GM12878 (cell line): ENCODE results near the gene ZDHHC19. TPM values are rescaled to one million over a fixed set of nuclear protein-coding genes. Genes with fewer than 3 reads are reported as not detected.

Source experiments
- ASH2L ChIP-seq: fragments of 300-600, 200-600 bp; sonication (generic); IDR thresholded peaks from 2 replicates; pipeline ENCODE4 v1.6.1; 2017; ENCODE audit warnings: low read depth, mild to moderate bottlenecking, borderline replicate concordance
- BACH1 ChIP-seq: fragments of 450-650 bp; IDR thresholded peaks from 2 replicates; pipeline ENCODE4 v1.6.1; 2017; ENCODE audit warnings: mild to moderate bottlenecking, borderline replicate concordance
- BCL11A ChIP-seq: IDR thresholded peaks from 2 replicates; pipeline ENCODE4 v1.6.1; 2011; ENCODE audit warnings: low read depth, low read length
- CHD1 ChIP-seq: IDR thresholded peaks from 2 replicates; pipeline ENCODE4 v1.6.1; 2012; ENCODE audit warnings: low read depth, low read length, improper control_type of control experiment
- GABPA ChIP-seq: IDR thresholded peaks from 2 replicates; pipeline ENCODE4 v1.6.1; 2014; ENCODE audit warnings: antibody characterized with exemption, low read depth, mild to moderate bottlenecking, inconsistent platforms
- JUND ChIP-seq: IDR thresholded peaks from 2 replicates; pipeline ENCODE4 v1.6.1; 2012; ENCODE audit warnings: low read depth, mild to moderate bottlenecking, low read length, improper control_type of control experiment, moderate library complexity
- MTA3 ChIP-seq: IDR thresholded peaks from 2 replicates; pipeline ENCODE4 v1.6.1; 2012; ENCODE audit warnings: low read length, inconsistent platforms, borderline replicate concordance
- NFXL1 ChIP-seq: fragments of 450-650 bp; IDR thresholded peaks from 2 replicates; pipeline ENCODE4 v1.6.1; 2017; ENCODE audit warnings: antibody characterized with exemption, mild to moderate bottlenecking, borderline replicate concordance
- PBX3 ChIP-seq: IDR thresholded peaks from 2 replicates; pipeline ENCODE4 v1.6.1; 2011; ENCODE audit warnings: mild to moderate bottlenecking, low read depth, low read length, moderate library complexity; ENCODE audit not compliant: insufficient replicate concordance
- RUNX3 ChIP-seq: IDR thresholded peaks from 2 replicates; pipeline ENCODE4 v1.6.1; 2012; ENCODE audit warnings: low read length, inconsistent platforms
- SMAD1 ChIP-seq: fragments of 450-650 bp; IDR thresholded peaks from 2 replicates; pipeline ENCODE4 v1.6.1; 2018; ENCODE audit warnings: mild to moderate bottlenecking, low read depth; ENCODE audit not compliant: partially characterized antibody
- SMAD5 ChIP-seq: IDR thresholded peaks from 2 replicates; pipeline ENCODE4 v1.6.1; 2016; ENCODE audit warnings: antibody characterized with exemption, low read depth
- SMC3 ChIP-seq: IDR thresholded peaks from 2 replicates; pipeline ENCODE4 v1.6.1; 2011; ENCODE audit warnings: low read length, improper control_type of control experiment, borderline replicate concordance
- SP1 ChIP-seq: IDR thresholded peaks from one replicate; pipeline ENCODE4 v1.6.1; 2011; ENCODE audit warnings: low read depth, low read length
- SPI1 ChIP-seq: IDR thresholded peaks from 2 replicates; pipeline ENCODE4 v1.6.1; 2011; ENCODE audit warnings: low read depth, mild to moderate bottlenecking, low read length, moderate library complexity, borderline replicate concordance; ENCODE audit not compliant: insufficient read depth
- SREBF1 ChIP-seq: IDR thresholded peaks from 2 replicates; pipeline ENCODE4 v1.6.1; 2012; ENCODE audit warnings: mild to moderate bottlenecking, low read length
- STAT1 ChIP-seq: fragments of 450-650 bp; conservative IDR thresholded peaks from 2 replicates; pipeline ENCODE4 v1.6.1; 2014; ENCODE audit warnings: antibody characterized with exemption, mild to moderate bottlenecking
- SUPT20H ChIP-seq: IDR thresholded peaks from 2 replicates; pipeline ENCODE4 v1.6.1; 2011; ENCODE audit warnings: low read depth, mild to moderate bottlenecking, low read length, moderate library complexity, borderline replicate concordance; ENCODE audit not compliant: control insufficient read depth
- TBL1XR1 ChIP-seq: IDR thresholded peaks from 2 replicates; pipeline ENCODE4 v1.6.1; 2012; ENCODE audit warnings: low read depth, low read length, improper control_type of control experiment
- ZNF592 ChIP-seq: fragments of 450-650 bp; IDR thresholded peaks from 2 replicates; pipeline ENCODE4 v1.6.1; 2017; ENCODE audit warnings: mild to moderate bottlenecking, moderate library complexity
- polyA plus RNA-seq, 11 experiments: library from polyadenylated mRNA; depleted of rRNA in 4 of 11; unstranded in 6 of 11; stranded (reverse) in 5 of 11; fragments of >200 nt; fragmentation: Nextera tagmentation in 4 of 11; fragmentation: Illumina TruSeq in 1 of 11; extraction: Ambion mirVana in 4 of 11; extraction: Trizol in 1 of 11; gene quantifications; 1 replicate in 1 of 11; 2 replicates in 10 of 11; pipeline versions ENCODE4 v1.2.1 to v1.2.3, GENCODE V29; 2011 to 2016; ENCODE audit warnings: inconsistent platforms in 2 of 11, missing spikeins in 2 of 11, low read depth in 1 of 11
- total RNA-seq, 4 experiments: library from RNA; depleted of rRNA in 3 of 4; stranded (reverse); fragments of >200 nt in 3 of 4; fragmentation: Illumina TruSeq in 1 of 4; extraction: Trizol in 1 of 4; gene quantifications; 2 replicates each; pipeline versions ENCODE4 v1.2.1 to v1.2.3, GENCODE V29; 2013 to 2021
- TF ChIP-seq, protein P1 (sequence below): IDR thresholded peaks from 2 replicates; pipeline ENCODE4 v1.6.1; 2012; ENCODE audit warnings: low read depth, low read length, improper control_type of control experiment
- TF ChIP-seq, protein P2 (sequence below): fragments of 450-650 bp; IDR thresholded peaks from 2 replicates; pipeline ENCODE4 v1.6.1; 2016; ENCODE audit warnings: mild to moderate bottlenecking
- TF ChIP-seq, protein P3 (sequence below): IDR thresholded peaks from 2 replicates; pipeline ENCODE4 v1.6.1; 2012; ENCODE audit warnings: low read depth, low read length, improper control_type of control experiment

Gene ZDHHC19
- total and polyA plus RNA-seq, 10 of the 15 experiments (the other 5 are each of a cell fraction or from before 2014, with no cell fraction given), result 0.26 TPM; not detected in 9

DNA sequence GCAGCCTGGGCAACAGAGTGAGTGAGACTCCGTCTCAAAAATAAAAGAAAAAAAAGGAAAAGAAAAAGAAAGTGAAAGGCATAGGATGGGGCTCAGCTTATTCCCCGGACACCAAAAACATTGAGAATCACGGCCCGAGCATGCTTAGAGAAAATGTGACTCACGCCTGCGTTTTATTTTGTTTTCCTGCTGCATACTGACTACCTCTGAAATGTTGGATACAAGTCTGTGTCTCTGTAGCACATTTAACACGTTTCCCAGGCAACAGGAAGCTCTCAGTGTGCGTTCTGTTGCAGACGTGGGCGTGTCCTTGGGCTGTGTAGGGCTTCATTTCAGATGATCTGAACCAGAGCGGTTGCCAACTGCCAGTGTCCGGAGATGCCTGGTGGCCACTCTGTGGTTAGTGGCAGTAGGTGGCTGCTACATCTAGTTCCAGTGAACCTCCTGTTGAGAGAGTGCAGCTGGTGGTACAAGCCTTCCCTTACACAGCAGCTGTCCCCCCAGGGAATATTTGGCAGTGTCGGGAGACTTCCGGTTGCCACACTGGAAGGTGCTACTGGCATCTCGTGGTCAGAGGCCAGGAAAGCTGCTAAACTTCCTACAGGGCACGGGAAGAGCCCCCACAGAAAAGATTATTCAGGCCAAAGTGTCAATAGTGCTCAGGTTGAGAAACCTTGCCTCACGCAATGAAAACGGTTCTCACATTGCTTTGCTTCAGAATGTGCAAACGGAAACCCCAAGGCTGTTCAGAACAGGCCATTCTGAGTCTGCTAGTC is 8.2 kb upstream of the ZDHHC19 start (continued):
- no peak for TF ChIP-seq BACH1
- TF ChIP-seq, protein P1, sequence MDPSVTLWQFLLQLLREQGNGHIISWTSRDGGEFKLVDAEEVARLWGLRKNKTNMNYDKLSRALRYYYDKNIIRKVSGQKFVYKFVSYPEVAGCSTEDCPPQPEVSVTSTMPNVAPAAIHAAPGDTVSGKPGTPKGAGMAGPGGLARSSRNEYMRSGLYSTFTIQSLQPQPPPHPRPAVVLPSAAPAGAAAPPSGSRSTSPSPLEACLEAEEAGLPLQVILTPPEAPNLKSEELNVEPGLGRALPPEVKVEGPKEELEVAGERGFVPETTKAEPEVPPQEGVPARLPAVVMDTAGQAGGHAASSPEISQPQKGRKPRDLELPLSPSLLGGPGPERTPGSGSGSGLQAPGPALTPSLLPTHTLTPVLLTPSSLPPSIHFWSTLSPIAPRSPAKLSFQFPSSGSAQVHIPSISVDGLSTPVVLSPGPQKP, result no peak; the same call in 1 of the 2 replicates
- no peak for TF ChIP-seq GABPA
- TF ChIP-seq, protein P2, sequence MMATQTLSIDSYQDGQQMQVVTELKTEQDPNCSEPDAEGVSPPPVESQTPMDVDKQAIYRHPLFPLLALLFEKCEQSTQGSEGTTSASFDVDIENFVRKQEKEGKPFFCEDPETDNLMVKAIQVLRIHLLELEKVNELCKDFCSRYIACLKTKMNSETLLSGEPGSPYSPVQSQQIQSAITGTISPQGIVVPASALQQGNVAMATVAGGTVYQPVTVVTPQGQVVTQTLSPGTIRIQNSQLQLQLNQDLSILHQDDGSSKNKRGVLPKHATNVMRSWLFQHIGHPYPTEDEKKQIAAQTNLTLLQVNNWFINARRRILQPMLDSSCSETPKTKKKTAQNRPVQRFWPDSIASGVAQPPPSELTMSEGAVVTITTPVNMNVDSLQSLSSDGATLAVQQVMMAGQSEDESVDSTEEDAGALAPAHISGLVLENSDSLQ, result no peak
- TF ChIP-seq, protein P3, sequence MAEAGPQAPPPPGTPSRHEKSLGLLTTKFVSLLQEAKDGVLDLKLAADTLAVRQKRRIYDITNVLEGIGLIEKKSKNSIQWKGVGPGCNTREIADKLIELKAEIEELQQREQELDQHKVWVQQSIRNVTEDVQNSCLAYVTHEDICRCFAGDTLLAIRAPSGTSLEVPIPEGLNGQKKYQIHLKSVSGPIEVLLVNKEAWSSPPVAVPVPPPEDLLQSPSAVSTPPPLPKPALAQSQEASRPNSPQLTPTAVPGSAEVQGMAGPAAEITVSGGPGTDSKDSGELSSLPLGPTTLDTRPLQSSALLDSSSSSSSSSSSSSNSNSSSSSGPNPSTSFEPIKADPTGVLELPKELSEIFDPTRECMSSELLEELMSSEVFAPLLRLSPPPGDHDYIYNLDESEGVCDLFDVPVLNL, result no peak
- TF ChIP-seq BCL11A, result no peak
- 0 out of 2 replicates have a peak, but pooled peaks have one; percentile 38 for TF ChIP-seq STAT1
- no peak for TF ChIP-seq NFXL1
- TF ChIP-seq SMAD1, result no peak
- no peak for TF ChIP-seq SPI1
- no peak for TF ChIP-seq MTA3
- TF ChIP-seq ZNF592, result no peak
- TF ChIP-seq RUNX3, result peak; percentile 51
- no peak for TF ChIP-seq SREBF1
- TF ChIP-seq PBX3, result no peak
- TF ChIP-seq SP1, result no peak
- no peak; the same call in 1 of the 2 replicates for TF ChIP-seq SMC3
- no peak for TF ChIP-seq CHD1
- TF ChIP-seq JUND, result no peak
- no peak for TF ChIP-seq SUPT20H
- TF ChIP-seq ASH2L, result no peak
- no peak for TF ChIP-seq SMAD5
- no peak for TF ChIP-seq TBL1XR1
